HG02642 (cell line): ENCODE data around the gene SLC39A8.

Experiments
- ATAC-seq: cut with Tn5 transposase; IDR thresholded peaks from one replicate; pipeline ENCODE4 v1.9.1; 2021; ENCODE audit warnings: mild to moderate bottlenecking; ENCODE audit not compliant: unreplicated experiment, poor library complexity

Gene SLC39A8

DNA sequence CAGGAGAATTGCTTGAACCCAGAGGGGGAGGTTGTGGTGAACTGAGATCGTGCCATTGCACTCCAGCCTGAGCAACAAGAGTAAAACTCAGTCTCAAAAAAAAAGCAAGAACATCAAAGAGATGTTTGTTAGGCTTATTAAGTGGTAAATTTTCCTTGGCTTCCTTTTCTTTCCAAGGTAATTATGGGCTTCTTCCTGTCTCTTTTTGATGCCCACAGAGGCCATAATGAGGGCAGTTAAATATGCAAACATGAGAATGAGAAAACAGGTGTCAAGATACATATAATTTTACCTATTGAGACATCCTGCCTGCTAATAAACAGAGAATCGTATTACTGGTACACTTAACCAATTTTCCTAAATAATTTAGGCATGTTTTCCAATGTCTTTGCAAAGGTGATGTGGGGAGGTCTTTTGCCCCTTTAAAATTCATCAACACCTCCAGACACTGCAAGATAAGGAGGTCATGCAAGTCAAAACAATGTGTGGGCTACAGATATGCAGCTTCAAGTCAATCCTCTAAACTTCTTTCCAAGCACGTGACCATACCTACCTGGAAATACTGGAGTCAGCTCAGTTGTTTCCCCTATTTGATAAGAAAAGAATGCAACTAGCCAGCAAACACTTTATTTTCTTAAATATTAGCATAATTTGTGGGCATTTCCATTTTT, 2.7 kb downstream of the SLC39A8 start:
- no peak for ATAC-seq

DNA sequence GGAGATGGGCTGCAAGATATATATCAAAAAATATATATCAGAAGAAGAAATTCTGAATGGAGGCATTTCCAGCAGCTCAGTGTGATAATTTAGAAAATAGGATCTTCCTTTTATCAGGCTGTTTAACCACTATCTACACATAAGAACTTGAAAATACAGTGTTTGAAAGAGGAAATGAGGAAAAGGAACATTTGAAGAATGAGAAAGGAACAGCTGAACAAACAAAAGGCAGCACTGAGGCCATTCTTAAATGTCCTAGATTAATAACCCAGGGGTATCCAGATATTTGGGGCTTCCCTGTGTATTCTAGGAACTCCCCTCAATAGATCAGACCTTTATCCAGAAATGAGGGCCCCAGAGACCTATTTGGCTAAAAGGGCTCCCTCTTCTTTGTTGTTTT, 4.1 kb downstream of the SLC39A8 start:
- no peak for ATAC-seq

DNA sequence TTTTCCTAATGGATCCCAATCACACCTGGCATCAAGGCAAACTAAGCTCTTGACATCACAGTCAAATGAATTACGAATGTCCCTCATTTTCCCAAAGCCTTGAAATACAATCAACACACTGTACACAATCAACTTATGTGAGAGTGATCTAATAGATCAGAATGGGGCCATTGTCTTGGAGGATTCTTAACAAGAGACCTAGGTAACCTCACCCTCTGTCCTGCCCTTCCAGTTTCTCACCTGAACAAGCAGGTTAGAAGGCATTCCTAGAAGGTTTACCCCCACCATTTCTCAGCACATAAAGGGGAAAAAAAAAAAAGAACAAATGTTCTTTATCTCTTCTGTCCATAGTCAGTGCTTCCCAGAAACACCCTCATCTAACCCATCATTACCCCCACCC, 6.3 kb downstream of the SLC39A8 start:
- ATAC-seq = no peak

DNA sequence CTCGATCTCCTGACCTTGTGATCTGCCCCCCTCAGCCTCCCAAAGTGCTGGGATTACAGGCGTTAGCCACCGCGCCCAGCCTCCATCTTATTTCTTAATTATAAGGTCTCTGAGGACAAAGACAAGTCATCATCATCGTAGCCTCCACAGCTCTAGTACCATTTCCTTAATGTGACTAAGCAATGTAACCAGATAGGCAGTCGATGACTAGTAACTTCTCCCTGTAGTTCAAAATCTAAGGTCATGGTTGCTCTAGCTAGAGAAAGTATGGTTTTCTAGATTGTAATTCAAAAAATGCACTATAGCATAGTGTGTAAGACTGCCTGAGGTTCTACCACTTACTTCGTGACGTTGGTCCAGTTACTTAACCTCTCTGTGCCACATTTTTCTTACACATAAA, 6.9 kb downstream of the SLC39A8 start:
- no peak for ATAC-seq

DNA sequence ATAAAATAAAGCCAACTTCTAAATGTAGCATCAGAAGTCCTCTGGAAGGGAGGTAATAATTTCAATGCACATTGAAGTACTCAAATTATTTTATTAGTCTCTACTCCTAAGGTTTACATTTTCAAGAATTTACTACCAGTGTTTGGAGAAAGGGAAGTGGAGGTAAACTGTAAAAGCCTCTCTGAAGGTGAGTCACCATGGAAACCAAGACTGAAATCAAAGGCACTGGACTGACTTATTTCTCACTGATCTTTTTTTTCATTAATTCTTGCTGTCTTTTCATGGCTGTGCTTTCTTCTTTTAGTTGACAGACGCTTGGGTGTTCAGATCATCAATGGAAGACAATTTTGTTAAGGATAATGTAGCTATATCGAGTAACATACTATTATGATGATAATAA, 9.7 kb downstream of the SLC39A8 start:
- no peak for ATAC-seq

DNA sequence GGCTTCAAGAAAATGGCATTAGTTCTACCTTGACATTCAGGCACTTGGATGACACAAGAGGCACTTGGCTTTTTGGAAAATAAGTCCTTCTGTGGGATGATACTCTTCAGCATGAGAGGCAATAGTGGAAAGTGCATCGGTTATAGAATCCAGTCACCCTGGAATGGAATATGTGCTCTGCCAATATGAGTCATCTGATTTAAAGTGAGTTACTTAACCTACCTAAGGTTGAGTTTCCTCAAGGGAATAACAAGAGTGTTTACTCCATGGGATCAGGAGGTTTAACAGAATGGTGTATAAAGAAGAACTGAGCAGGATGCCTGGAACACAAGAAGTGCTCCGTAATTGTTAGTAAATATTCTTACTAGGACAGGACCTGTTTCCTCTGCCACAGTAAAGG, 10.7 kb downstream of the SLC39A8 start:
- no peak for ATAC-seq

DNA sequence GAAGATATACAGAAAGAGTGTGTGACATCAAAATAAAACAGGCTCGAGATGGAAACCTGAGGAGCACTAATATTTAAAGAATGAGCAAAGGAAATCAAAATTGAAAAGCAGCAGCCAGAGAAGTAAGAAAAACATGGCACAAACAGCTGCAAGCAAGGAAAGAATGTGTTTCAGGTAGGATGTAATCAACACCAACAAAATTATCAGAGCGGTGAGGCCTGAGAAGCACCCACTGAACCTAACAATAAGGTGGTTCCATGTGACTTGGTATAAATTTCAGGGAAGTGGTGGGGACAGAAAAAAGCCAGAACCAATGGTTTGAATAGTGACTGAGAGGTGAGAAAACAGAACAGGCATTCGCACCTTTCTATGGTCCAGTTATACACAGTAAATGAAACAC, 11.5 kb downstream of the SLC39A8 start:
- no peak for ATAC-seq

DNA sequence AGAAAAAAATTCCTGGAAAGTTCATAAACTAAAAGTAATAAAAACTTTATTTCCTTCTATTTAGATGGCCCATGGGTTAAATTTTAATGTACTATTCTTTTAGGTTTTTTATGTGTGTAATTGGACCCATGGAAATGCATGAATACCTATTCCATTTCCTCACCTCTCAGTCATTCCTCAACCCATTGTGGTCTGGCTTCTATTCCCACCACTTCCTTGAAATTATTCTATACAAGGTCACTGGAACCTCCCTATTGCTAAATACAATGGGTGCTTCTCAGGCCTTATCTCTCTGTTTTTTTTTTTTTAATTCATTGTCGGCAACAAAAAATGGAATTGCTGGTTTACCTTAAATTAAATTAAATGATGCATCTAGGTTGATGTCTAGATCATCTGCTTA, 17.2 kb downstream of the SLC39A8 start:
- no peak for ATAC-seq

DNA sequence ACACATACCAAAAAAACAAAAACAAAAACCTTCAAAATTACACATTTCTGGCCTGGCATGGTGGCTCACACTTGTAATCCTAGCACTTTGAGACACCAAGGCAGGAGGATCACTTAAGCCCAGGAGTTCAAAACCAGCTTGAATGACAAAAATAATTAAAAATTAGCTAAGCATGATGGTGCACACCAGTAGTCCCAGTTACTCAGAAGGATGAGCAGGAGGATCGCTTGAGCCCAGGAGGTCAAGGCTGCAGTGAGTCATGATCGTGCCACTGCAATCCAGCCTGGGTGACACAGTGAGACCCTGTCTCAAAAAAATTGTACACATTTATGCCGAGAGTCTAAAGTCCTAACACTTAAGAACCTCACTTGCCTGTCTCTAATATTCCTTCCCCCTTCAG, 18.3 kb downstream of the SLC39A8 start:
- no peak for ATAC-seq

DNA sequence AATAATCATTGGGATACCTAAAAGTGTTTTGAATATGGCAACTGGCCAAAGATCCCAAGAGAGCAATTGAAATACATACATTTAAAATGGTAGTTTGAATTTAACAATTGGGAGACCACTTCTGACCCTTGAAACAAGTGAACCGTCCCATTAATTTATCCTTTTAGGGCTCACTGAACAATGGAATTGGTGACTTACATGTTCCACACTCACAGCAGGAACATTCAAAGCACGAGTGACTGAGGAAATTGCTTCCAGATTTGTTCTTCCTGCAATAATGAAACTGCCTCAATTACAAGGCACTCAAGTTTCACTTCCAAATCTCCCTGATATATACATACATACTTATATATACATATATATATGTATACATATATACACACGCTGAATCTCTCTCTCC, 20.6 kb downstream of the SLC39A8 start:
- no peak for ATAC-seq

DNA sequence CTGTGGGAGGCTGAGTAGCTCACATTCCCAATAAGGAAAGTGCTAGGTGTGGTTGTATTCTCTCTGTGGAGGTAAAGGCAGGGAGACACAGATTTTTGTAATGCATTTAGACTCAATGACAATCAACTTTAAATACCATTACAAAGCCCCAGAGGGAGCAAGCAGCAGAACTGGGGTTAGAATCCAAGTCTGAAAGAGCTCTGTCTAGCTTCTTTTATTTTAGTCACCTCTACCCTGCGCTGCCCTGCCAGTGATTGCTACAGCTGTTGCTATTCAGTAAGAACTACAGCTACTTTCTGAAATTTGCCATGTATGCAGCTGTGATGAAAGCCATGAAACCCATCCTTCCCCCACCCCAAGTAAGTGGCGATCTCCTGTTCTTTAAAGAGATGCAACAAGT, 22.5 kb downstream of the SLC39A8 start:
- no peak for ATAC-seq

DNA sequence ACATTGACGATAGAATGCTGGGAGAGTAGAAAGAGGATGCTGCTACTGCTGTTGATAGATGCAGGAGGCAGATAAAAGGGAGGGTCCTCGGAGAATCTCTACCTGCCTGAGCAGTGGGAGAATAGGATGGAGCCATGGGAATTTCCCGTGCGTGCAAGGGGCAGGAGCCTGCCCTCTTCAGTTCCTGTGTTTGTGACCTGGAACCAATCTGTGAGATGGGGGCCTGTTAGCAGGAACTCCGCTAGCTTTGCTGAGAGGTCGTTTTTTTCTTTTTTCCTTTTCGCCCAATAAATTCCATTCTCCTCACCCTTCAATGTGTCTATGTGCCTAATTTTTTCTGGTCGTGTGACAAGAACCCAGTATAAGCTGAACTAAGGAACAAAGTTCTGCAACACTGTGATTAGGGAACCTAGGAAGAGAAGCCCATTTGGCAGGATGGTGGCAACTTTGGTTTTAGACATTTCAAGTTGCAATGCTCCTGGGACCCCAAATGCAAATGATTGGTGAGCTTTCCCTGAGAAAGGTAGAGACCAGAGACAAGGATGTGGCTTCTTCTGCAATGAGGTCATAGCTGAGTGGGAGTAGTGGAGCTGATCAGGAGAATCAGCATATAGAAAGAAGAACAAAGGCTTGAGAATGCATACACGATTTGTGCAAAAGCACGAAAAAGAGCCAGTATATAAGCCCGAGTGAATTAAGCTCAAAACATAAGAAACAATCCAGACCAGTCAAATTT, 23.9 kb downstream of the SLC39A8 start:
- ATAC-seq = peak; percentile 92

DNA sequence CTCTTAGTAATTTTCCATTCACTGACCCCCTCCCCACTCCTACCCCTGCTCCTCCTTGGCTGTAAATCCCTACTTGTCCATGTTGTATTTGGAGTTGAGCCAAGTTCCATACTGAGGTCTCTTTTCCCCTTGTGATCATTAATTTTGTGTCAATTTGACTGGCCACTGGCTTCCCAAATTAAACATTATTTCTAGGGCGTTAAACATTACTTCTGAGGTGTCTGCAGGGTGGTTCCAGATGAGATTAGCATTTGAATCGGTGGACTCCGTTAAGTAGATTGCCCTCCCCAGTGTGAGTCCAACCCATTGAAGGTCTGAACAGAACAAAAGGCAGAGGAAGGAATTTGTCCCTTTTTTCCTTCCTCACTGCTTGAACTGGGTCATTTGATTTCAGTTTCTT, 25.7 kb downstream of the SLC39A8 start:
- ATAC-seq = no peak

DNA sequence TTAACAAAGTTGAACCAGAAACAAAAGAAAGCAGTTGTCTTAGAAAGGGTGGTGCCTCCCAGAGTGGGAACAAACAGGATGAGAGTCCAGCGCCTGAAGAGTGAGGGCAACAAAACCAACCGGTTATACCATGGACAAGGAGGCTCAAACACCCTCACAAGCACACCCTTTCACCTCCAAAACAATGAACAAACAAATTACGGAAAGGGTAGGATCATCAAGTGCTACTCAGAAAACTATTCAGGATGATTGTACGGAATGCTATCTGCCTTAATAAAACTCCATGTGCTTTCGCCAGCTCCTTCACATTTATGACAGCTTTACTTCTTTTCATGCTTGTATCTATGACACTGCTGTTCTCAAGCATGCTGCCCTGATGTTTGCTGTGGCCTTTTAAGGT, 26.8 kb downstream of the SLC39A8 start:
- ATAC-seq = no peak

DNA sequence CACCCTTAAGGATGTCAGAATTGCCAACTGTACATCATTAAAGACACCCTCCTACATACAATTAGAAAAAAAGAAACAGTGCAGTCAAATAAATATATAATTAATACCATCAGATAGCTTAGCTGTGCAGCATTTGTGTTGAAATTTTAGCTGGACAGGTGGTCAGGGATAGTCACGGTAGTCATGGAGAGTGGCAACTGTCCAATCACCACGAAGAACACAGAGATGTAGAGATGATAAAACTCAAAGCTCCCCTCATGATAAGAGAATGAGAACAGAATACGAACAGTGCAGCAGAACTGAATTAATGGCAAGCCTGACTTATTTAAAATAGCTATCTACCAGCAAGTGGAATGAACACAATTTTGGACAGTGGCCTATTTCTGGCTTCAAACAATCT, 27.2 kb downstream of the SLC39A8 start:
- ATAC-seq = no peak

DNA sequence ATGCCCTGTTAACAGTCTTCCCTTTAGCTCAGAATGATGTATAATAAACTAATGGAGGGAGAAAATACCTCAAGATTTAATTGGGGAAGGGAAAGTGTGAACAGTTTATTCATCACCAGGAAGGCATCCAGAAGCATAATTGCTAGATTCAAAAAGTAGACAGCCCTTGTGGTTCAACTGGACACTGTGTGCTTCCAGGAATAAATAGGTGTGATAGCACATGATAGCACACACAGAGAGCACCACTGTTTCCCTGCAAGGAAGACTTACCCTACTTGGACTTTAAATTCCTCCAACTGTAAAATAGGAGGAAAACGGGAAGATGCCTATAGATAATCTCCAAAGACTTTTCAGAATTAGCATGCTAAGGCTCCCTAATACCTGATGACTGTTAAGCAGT, 27.8 kb downstream of the SLC39A8 start:
- no peak for ATAC-seq

DNA sequence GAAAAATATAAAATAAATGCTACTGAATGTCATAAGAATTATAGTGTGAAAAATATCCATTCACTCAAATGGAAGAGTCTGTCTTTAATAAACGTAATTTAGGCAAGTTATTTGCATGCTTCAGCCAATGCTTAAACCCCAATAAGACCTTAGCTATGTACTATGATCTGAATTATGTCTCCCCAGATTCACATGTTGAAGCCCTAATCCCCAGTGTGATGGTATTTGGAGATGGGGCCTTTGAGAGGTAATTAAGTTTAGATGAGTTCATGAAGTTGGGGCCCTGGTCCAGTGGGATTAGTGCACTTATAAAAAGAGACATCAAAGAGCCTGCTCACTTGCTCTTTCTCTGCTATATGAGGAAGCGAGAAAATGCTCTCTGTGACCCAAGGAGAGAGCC, 28.7 kb downstream of the SLC39A8 start:
- no peak for ATAC-seq

DNA sequence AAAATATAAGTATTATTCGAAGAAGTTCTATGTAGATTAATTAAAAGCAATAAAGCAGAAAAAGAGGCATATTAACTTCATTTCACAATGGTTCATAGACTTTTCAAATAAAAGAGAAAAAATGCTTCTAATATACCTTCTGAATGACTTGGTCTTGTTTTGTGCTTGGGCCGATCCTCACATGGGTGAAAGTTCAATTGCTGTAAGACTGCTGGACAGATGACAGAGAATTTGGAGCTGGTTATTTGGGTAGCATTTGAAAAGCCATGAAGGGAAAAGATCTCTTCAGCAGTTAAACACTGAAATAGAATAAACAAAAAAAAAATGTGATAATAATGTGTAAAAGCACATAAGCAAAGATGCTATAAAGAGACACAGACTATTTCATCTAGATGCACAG, 29.8 kb downstream of the SLC39A8 start:
- ATAC-seq = no peak

DNA sequence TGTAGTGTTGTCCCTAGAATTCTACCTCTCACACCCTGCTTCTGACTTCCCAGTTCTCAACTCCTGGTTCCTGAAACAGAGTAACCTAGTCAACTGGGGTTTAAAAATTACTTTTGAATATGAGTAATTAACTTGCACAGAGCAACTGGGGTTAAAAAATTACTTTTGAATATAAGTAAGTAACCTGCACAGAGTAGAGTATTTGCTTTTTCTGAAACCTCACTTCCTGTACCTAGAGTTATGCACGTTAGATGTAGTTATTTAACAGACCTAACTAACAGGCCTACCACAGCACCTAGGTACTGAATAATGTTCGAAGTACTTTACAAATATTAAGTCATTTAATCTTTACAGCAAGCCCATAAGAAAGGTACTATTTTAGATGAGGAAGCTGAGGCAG, 32.9 kb downstream of the SLC39A8 start:
- ATAC-seq = no peak

DNA sequence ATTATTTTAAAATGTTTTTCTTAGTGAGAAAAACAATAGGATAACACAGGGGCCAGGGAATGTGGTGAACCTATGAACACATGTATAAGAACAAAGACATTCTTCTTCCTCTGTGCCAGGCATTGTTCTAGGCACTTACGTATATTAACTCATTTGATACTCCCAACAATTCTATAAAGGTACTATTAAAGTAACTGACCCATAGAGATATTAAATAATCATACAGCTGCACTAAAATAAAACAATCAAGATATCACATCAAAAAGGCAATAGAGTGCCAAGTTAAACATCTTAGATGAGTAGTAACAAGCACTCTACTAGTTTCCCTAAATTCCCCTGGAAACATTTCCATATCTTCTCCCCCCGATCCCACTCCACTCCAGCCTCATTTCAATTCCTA, 33.4 kb downstream of the SLC39A8 start:
- no peak for ATAC-seq

DNA sequence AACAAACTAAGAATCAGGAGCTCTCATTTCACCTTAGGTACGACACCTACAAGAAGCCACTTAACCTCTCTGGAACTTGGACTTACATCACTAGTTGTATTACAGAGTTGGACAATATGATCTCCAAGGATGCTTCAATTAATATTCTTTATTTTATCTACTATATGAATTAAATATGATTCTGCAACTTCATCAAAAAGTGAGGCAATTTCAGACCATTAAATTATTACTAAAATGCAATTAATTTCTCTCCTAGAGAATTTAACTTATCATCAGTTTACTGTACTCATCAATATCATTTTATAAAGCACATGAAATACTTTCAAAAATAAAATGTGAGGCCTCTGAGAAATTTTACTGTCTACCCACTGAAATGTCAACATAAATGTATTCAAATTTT, 33.9 kb downstream of the SLC39A8 start:
- ATAC-seq = no peak
